ENCODE measurements around the gene KPNA4.
A peak's percentile ranks its signal among the peaks of the same experiment; 100 is the strongest.

KPNA4 gene

GRCh38 chr3:160501325-160501724 lies 64.0 kb downstream of the KPNA4 start:
- DNase-seq (ENCODE audit: extremely low spot score, insufficient read length, low read depth), result no peak
- no peak for FAIRE-seq

GRCh38 chr3:160498202-160498601 lies 67.2 kb downstream of the KPNA4 start:
- no peak for DNase-seq (ENCODE audit: extremely low spot score, insufficient read length, low read depth)
- no peak for FAIRE-seq

- no peak for DNase-seq (ENCODE audit: extremely low spot score, insufficient read length, low read depth)
- FAIRE-seq, result no peak
Measured at GRCh38 chr3:160490166-160490565, 75.2 kb downstream of the KPNA4 start.

- FAIRE-seq (peak; percentile 53), DNase-seq (ENCODE audit: extremely low spot score, insufficient read length, low read depth) (no peak)
Measured at GRCh38 chr3:160486459-160486869, 78.9 kb downstream of the KPNA4 start.

GRCh38 chr3:160482796-160483195 lies 82.6 kb downstream of the KPNA4 start:
- DNase-seq (ENCODE audit: extremely low spot score, insufficient read length, low read depth) (no peak), FAIRE-seq (no peak)

GRCh38 chr3:160481856-160482255 lies 83.5 kb downstream of the KPNA4 start:
- FAIRE-seq (no peak), DNase-seq (ENCODE audit: extremely low spot score, insufficient read length, low read depth) (no peak)

GRCh38 chr3:160480931-160481330 lies 84.4 kb downstream of the KPNA4 start:
- DNase-seq (ENCODE audit: extremely low spot score, insufficient read length, low read depth), result no peak
- FAIRE-seq, result no peak

GRCh38 chr3:160479376-160479775 lies 86.0 kb downstream of the KPNA4 start:
- FAIRE-seq (no peak), DNase-seq (ENCODE audit: extremely low spot score, insufficient read length, low read depth) (no peak)

GRCh38 chr3:160478338-160478737 lies 87.0 kb downstream of the KPNA4 start:
- FAIRE-seq (no peak), DNase-seq (ENCODE audit: extremely low spot score, insufficient read length, low read depth) (no peak)

GRCh38 chr3:160477750-160478149 lies 87.6 kb downstream of the KPNA4 start:
- no peak for DNase-seq (ENCODE audit: extremely low spot score, insufficient read length, low read depth)
- no peak for FAIRE-seq

GRCh38 chr3:160475884-160476283 lies 89.5 kb downstream of the KPNA4 start:
- no peak for FAIRE-seq
- DNase-seq (ENCODE audit: extremely low spot score, insufficient read length, low read depth), result no peak

GRCh38 chr3:160475153-160475552 lies 90.2 kb downstream of the KPNA4 start:
- FAIRE-seq, result no peak
- DNase-seq (ENCODE audit: extremely low spot score, insufficient read length, low read depth), result no peak

- DNase-seq (ENCODE audit: extremely low spot score, insufficient read length, low read depth), result no peak
- FAIRE-seq, result no peak
Measured at GRCh38 chr3:160474416-160474838, 90.9 kb downstream of the KPNA4 start.

GRCh38 chr3:160473978-160474377 lies 91.4 kb downstream of the KPNA4 start:
- DNase-seq (ENCODE audit: extremely low spot score, insufficient read length, low read depth) (no peak), FAIRE-seq (no peak)

GRCh38 chr3:160473221-160473620 lies 92.2 kb downstream of the KPNA4 start:
- DNase-seq (ENCODE audit: extremely low spot score, insufficient read length, low read depth), result no peak
- FAIRE-seq, result no peak

- DNase-seq (ENCODE audit: extremely low spot score, insufficient read length, low read depth), result no peak
- FAIRE-seq, result no peak
Measured at GRCh38 chr3:160472344-160472743, 93.0 kb downstream of the KPNA4 start.

GRCh38 chr3:160471892-160472291 lies 93.5 kb downstream of the KPNA4 start:
- no peak for FAIRE-seq
- no peak for DNase-seq (ENCODE audit: extremely low spot score, insufficient read length, low read depth)

GRCh38 chr3:160470181-160470580 lies 95.2 kb downstream of the KPNA4 start:
- FAIRE-seq, result no peak
- no peak for DNase-seq (ENCODE audit: extremely low spot score, insufficient read length, low read depth)

GRCh38 chr3:160464971-160465370 lies 100.4 kb downstream of the KPNA4 start:
- no peak for DNase-seq (ENCODE audit: extremely low spot score, insufficient read length, low read depth)
- FAIRE-seq, result no peak

GRCh38 chr3:160464321-160464720 lies 101.0 kb downstream of the KPNA4 start:
- no peak for DNase-seq (ENCODE audit: extremely low spot score, insufficient read length, low read depth)
- FAIRE-seq, result no peak

- DNase-seq (ENCODE audit: extremely low spot score, insufficient read length, low read depth) (no peak), FAIRE-seq (no peak)
Measured at GRCh38 chr3:160460033-160460432, 105.3 kb downstream of the KPNA4 start.

GRCh38 chr3:160459450-160459970 lies 105.9 kb downstream of the KPNA4 start:
- no peak for FAIRE-seq
- no peak for DNase-seq (ENCODE audit: extremely low spot score, insufficient read length, low read depth)

- FAIRE-seq, result no peak
Measured at GRCh38 chr3:160458151-160458550, 107.2 kb downstream of the KPNA4 start.

More at GRCh38 chr3:160458151-160458550, 107.2 kb downstream of the KPNA4 start:
- no peak for DNase-seq (ENCODE audit: extremely low spot score, insufficient read length, low read depth)

Data from GM18507 (cell line).